Cardiac fibroblast (primary cell): Measurements from ENCODE around the gene CTNNAL1.

ENCODE experiments used
- DNase-seq, 2 donors: peaks; one replicate each; pipeline versions ENCODE4 v3.0.0 to v3.0.0-alpha.2; 2010; ENCODE audit warnings: low read depth in 2 of 2
- H3K4me3 ChIP-seq, 2 donors: replicated peaks in 1 of 2; 1 replicate in 1 of 2; 2 replicates in 1 of 2; pipeline ENCODE4 v1.5.1; 2011; ENCODE audit warnings: low read depth in 2 of 2, low read length in 2 of 2, mild to moderate bottlenecking in 2 of 2, moderate library complexity in 1 of 2
- CTCF ChIP-seq: IDR thresholded peaks from one replicate; pipeline ENCODE4 v1.5.1; 2011; ENCODE audit warnings: low read depth, mild to moderate bottlenecking, low read length, inconsistent platforms

Gene CTNNAL1

GRCh38 chr9:109036744-109037680, 23.7 kb upstream of the CTNNAL1 start:
- peak; percentile 9 to 22 for DNase-seq
- no peak overlapping the region for H3K4me3 ChIP-seq
- TF ChIP-seq CTCF: no peak

GRCh38 chr9:109035684-109036423, 22.6 kb upstream of the CTNNAL1 start:
- DNase-seq: peak; percentile 88 to 90

GRCh38 chr9:109033941-109034700, 20.8 kb upstream of the CTNNAL1 start:
- H3K4me3 ChIP-seq: no peak overlapping the region
- no peak for DNase-seq
- no peak for TF ChIP-seq CTCF

More at GRCh38 chr9:109035684-109036423, 22.6 kb upstream of the CTNNAL1 start:
- no peak overlapping the region for H3K4me3 ChIP-seq
- TF ChIP-seq CTCF: no peak

GRCh38 chr9:109031241-109031640, 17.9 kb upstream of the CTNNAL1 start:
- no peak for TF ChIP-seq CTCF
- DNase-seq: peak; percentile 42 to 83
- H3K4me3 ChIP-seq: no peak overlapping the region

- TF ChIP-seq CTCF: no peak
- H3K4me3 ChIP-seq: no peak overlapping the region
Measured at GRCh38 chr9:109030426-109030825, 17.1 kb upstream of the CTNNAL1 start.

GRCh38 chr9:109028457-109028856, 15.2 kb upstream of the CTNNAL1 start:
- DNase-seq: no peak
- no peak for TF ChIP-seq CTCF
- no peak overlapping the region for H3K4me3 ChIP-seq

More at GRCh38 chr9:109030426-109030825, 17.1 kb upstream of the CTNNAL1 start:
- no peak for DNase-seq
